T-helper 1 cell treated with Interleukin-12 subunit alpha and Interleukin-12 subunit beta and Interleukin-4 antibody, amounts not matched to agents 30 ng/mL and 1 ng/mL, for 36 hours (primary cell): ENCODE data around the gene DTNA. TPM values are rescaled to one million over a fixed set of nuclear protein-coding genes. Genes with fewer than 3 reads are reported as not detected.

ENCODE experiments used
- intact Hi-C: fragments of 100-400 bp; cut with micrococcal nuclease; formaldehyde crosslinking; loops from one replicate; pipeline ENCODE4 v1.15.1; 2024
- total RNA-seq: library from RNA; stranded (reverse); gene quantifications from 2 replicates; pipeline ENCODE4 v1.2.3, GENCODE V29; 2022

Gene DTNA
- total RNA-seq, 1 donor from 2014 or later = 0.05 TPM

DNA sequence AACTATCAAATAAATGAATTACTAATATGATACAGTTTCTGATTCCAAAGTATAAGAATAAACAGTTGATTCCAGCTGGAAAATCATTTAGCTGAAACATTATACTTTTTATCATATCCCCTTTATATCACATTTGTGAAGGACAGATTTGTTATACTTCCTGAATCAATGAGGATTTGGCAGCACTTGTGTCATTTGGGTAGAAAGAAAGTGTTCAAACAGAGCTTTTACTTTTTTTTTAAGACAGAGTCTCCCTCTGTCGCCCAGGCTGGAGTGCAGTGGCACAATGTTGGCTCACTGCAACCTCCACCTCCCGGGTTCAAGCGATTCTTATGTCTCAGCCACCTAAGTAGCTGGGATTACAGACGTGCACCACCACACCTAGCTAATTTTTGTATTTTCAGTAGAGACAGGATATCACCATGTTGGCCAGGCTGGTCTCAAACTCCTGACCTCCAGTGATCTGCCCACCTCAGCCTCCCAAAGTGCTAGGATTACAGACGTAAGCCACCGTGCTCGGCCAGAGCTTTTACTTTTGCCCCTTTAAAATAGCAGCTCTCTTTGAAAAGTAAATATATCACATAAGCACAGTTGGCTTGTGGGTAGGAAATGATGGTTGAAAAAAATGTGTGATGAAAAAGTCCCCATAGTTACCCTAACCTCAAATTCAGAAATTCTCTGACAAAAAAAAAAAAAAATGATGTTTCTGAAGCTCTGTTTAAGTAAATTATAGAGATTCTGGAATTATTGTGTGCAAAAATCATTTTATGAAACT is 95.2 kb downstream of the DTNA start:
- intact Hi-C loops = no loop called here

DNA sequence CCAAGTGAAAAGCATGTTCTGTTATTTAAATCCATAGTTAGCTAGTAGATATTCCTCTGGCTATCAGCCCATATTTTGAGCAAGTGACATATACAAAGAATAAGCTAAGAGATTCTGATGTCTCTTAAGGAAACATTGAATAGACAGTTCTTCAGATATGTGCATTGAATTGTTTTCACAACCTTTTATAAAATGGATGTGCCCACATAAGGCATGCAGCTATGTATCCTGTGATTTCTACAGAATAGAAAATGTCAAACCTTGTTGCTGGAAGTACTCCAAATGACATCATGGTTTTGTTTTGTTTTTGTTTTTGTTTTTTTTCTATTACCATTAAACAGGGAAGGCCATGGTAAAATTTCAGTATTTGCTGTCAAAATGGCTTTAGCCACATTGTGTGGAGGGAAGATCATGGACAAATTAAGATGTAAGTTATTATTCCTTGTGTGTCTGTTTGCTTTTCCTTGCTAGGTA is 95.8 kb downstream of the DTNA start:
- intact Hi-C loops = no loop called here

DNA sequence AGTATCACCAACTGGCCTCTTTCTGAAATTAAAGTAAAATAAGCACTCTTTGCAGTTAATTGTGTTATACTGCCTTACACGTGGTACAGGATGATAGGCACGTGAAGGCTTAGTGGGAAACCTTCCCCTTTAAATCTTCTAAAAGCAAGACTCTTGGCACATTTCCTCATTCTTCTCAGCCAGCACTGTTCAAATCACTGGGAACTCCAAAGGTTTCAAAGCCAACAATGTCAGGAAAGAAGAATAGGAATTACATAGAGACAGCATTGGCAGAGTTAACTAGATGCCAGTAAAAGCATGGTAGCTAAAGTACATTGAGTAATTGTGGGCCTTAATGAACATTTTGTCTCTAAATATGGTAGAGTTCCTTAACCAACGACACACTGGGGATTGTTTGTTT is 96.4 kb downstream of the DTNA start:
- intact Hi-C loops = no loop called here

DNA sequence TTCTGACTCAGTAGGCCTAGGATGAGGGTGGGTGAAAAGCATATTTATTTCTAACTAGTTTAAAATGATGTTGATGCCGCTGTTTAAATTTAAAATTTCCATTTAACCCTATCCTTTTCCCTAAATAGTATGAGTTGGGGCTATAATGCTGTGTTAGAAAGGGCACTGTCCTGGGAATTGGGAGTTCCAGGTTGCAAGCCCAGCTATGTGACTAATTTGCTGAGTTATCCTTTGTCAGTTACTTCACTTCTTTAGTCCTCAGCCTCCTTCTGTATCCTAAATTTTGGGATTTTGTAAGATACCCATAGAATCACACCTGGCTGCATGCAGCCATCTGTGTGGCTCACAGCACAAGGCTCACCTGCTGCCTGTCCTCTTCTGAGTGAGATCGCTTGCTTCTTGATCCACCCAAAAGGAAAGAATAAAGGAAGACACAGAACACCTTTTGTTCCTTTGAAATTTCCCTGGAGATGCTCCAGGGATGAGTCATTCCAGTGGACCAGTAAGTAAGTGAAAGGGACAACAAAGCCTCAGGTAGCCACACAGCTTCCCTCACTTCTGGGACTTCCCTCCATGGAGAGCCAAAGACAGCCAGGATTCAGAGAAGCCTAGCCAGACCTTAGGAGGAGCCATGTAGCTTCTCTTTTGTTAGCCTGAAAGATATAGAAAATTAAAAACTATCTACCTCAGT is 97.2 kb downstream of the DTNA start:
- intact Hi-C loops = no loop called here

DNA sequence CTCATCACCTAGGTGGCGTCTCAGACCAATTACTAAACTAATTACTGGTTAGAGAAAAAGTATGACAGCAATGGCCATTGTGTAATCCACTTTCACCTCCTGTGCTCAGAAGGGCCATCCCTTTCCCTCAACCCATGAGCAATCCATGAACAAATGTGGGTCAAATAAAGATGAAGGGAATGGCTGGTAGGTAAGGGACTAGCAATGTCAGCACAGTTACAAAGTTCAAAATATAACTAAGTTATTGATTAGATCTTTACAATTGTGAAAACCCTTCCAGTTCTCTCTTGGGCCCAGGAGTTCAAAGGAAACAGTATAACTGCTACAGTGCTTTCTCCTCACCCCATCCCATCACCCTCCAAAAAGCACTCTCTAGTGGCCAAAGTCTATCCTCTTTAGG is 98.3 kb downstream of the DTNA start:
- intact Hi-C loops = no loop called here

DNA sequence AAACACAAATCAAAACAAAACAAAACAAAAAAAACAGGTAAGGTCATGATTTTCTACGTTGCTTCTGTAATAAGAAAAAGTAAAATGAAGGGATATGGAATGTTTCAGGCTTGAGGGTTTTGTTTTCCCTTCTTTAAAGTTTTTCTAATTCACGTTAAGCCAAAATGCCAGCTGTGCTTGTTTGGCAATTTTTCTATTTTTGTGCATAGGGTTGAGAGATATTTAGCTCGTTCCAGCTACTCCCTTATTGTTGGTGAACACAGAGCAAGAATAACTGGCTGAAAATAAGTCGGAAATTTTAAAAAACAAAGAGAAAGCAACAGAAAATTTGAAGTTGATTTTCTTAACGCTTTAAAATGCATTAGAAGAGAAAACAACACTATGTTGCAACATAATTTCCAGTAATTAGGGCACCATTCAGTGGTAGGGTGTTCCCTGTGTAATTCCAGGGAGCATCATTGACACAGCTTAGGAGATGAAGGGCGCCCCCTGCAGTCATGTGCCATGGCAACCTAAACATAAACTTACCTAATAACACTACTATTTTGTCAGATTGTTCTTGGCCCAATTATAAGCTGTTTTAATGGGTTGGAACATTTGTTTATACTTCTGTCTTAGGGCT is 99.5 kb downstream of the DTNA start:
- intact Hi-C loops = no loop called here

DNA sequence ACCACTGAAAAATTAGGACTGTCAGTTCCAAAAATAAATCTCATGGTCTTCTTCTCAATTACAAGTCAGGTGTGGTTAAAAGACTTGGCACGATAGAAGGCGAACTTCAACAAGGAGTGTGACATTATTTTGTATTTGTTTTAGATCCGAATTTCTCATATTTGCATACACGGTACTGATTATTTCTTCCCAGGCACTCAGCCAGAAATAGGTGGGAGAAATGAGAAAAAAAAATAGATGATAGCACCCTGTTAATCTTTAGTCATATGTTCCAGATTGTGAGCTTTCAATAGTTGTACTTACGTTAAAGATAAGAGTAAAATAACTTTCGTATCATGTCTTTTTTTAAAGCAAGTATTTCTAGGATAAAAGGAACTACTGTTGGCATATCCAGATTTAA is 106.1 kb downstream of the DTNA start:
- intact Hi-C loops = no loop called here

DNA sequence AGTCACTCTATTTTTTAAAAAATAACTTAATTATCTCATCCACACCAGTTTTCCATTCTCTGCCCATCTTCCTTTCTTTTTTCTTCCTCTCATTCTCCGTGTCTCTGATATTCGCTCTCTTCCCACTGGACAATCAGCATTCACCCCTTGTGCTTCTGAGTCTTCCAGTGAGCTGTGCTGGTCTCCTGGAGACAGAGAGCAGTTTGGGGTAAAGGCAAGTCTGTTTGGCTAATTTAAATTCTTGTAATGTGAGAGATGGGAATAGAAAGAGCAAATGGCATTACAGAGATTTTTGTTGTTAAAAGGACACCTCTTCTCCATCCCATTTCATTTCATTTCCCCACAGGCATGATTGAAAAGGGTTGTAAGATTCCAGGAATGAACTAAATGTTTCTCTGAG is 107.5 kb downstream of the DTNA start:
- intact Hi-C loops = no loop called here

DNA sequence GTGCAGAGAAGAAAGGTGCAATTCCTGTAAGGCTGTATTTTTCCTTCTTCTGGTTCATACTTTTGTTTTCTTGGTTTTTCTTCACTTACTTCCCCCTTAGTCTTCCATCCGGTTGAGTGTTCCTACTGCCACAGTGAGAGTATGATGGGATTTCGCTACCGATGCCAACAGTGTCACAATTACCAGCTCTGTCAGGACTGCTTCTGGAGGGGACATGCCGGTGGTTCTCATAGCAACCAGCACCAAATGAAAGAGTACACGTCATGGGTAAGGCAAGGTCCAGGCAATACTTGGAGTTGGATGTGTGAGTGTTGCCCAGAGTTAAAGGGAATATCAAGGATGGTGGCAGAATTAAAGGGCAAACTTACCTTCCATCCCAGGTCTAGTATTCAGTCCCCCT is 108.0 kb downstream of the DTNA start:
- intact Hi-C loops = no loop called here

DNA sequence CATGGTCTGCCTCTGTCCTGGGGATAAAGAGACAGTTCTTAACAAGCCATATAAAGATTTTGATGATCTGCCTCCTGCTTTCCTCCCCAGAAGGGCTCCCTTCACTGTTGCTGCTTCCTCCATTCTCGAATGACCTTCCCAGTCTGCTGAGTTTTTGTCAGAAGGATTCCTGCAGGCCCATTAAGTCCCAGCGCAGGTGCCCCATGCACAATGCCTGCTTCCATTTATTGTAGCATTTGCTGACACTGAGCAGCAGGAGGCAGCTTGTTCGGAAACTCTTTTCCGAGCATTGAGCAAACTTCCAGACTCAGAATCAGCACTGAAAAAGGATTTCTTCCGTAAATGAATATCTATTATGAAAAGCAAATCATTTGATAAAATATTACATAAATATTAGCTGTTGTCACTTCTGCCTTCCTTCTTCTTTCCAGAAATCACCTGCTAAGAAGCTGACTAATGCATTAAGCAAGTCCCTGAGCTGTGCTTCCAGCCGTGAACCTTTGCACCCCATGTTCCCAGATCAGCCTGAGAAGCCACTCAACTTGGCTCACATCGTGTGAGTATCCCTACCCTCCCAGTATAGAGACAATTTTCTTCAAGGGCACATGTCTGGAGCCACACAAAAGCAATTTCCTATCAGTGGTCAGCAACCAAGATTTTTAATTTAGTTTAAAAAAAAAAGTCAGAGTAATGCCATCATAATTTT is 110.4 kb downstream of the DTNA start:
- intact Hi-C loops = no loop called here

DNA sequence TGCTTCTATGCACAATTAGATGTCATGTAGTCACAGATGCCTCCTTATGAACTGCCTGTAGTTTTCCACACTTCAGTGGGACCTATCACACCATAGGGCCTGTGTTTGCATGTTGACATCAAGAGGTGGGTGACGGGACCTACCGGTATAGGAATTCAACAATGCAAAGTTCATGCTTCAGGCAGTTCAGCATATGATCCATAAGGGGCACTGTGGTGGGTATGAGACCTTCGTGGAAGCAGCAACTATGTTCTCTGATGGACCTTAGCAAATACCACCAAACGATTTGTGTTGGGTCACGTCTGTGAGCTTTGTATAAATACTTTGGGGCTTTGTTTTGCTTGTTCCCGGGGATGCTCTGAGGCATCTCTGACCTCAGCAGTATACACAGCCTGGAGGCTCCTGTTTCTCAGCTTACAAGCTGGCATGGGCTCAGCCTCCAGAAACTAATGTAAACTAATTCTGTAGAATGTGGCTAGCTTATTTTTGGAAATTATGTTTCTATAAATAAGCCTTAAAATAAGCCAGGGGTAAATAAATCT is 111.6 kb downstream of the DTNA start:
- intact Hi-C loops = no loop called here

DNA sequence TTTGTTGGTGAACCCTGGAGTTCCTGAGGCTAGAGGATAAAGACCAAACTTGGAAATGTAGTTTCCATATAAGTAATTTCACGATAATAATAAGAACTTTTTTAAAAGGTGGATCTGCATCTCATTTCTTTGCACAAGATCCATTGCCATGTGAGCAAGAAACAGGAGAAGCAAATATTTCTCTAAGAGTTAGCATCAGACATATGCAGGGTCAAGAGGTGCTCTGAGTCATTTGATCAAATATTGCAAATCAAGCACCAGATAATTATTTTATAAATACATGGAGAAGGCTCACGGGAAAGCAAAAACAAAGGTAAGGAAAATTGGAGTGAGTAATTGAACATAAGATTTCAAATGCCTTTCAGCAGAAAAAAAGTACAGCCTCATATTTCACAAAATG is 118.0 kb downstream of the DTNA start:
- intact Hi-C loops = no loop called here

DNA sequence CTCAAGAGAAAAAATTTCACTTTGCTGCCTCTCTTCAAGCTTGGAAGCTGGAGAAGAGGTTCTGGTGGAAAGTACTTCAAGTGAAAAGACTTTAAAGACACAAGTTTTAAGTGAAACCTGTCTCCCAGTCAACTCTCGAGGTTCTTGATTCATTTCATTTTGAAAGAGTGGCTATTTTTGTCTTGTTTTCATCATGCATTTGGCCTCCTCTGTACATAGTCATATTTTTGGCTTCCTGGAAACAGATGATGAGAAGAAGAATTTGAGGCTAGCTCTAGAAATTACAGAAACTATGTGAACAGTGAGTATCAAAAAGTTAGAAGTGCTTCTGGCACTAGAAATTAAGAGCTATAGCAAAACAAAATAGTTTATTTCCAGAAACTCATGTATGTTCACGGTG is 124.8 kb downstream of the DTNA start:
- intact Hi-C loops = no loop called here

DNA sequence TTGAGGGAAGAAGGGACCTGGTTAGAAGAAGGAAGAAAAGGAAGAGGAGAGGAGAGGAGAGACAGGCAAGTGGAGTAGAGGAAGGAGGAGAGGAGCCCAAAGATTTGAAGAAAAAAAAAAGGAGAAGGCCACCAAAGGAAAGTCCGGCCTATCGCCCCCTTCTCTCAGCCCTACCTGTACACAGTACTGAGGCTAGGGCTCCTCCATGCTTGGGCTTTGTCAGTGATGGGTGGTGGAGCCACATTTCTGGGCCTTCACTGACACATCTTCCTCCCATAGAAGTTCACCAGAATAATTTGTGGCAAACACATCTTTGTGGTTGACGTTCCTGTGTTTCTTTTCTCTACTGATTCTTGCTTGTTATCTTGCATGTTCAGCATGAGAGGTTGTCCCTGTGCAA is 125.4 kb downstream of the DTNA start:
- intact Hi-C loops = no loop called here

DNA sequence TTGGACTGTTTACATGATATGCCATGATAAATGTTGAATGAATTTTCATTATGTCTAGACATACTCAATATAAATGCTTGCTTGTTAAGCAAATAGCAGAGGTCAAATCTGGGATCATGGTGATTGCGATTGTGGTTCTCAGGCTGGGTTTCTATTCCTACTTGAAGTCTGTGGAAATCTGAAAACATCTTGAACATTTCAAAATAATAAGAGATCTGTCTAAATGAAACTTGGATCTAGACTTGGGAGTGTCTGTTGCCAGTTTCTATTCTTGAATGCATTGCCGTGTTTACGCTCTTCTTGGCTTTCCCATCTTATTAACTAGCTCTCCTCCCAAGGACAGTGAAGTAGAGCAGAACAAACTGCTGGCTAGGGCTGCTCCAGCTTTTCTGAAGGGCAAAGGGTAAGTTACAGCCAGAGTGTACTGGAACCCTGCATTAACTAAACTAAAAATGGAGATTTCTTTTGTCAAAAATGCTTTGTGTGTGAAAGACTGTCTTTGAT is 127.7 kb downstream of the DTNA start:
- intact Hi-C loops = no loop called here

DNA sequence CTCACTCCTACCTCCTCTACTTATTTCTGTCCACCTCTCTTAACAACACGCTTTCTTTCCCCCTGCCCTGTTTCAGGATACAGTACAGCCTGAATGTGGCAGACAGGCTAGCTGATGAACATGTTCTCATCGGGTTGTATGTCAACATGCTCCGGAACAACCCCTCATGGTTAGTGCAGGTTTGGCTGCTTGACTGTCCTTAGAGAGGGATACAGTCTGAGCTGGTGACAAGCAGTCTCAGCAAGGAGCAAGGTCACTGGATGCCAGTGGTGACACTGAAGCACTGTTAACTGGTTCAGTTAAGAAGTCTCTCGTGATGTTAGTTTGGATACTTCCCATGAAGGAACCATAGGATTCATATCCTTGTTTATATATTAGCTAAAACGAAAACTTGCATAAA is 128.6 kb downstream of the DTNA start:
- intact Hi-C loops = no loop called here

DNA sequence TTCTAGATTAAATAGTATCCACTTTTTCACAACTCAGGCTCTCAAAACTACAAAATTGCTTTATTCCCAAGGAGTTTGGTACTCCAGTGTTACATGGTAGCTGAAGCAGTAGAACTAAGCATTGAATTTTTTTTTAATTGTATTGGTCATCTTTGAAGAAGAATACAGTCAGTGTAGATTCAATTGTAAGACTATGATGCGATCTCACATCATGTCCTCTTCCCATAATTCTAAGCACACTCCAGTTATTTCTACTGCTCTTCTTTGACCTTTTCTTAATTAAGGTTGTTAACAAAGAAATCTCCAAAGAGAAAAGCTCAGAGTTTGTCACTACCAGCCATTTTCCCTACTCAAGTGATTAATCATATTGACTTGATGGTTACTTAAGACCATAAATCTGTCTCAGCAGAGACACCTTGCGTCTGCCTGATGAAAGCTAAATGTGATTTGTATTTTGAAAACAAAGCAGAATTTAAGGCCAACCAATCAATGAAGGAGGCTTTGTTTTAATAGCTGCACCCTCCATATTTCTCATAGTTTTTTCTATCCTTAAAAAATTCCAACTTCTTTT is 130.2 kb downstream of the DTNA start:
- intact Hi-C loops = no loop called here

DNA sequence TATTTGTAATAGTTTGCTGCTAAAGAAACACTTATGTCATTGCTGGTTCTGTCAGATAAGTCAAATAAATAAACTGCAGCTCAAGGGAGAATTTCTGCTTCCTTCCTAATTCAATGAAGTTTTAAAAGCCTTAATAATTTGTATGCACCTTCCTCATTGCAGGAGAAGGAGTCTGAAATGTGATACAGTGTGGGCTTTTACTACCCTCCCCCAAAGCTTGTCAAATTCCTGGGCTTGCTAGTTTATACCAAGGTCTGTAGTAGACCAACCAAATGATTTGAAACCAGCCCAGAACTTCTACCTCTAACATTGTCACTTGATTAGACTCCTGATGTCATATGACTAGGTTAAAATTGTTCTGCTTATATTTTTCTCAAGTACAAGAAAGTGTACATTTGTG is 131.8 kb downstream of the DTNA start:
- intact Hi-C loops = no loop called here

DNA sequence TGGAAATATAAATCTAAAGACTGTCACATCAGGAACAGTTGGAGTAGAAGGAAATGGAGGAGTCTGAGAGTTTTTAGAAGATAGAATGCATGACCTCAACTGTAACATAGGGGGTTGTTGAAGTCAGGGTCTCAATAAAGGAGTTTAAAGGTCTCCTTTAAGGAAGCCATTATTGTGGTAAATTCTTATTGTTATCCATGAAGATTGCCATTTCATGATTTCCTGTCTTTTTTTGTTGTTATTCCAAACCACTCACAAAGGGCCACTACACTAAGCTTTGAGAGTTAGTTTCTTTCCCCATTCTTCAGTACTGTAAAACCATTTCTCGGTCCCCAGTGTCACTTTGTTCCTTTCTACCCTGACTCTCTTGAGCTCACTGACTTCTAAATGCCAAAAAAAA is 134.0 kb downstream of the DTNA start:
- intact Hi-C loops = no loop called here

DNA sequence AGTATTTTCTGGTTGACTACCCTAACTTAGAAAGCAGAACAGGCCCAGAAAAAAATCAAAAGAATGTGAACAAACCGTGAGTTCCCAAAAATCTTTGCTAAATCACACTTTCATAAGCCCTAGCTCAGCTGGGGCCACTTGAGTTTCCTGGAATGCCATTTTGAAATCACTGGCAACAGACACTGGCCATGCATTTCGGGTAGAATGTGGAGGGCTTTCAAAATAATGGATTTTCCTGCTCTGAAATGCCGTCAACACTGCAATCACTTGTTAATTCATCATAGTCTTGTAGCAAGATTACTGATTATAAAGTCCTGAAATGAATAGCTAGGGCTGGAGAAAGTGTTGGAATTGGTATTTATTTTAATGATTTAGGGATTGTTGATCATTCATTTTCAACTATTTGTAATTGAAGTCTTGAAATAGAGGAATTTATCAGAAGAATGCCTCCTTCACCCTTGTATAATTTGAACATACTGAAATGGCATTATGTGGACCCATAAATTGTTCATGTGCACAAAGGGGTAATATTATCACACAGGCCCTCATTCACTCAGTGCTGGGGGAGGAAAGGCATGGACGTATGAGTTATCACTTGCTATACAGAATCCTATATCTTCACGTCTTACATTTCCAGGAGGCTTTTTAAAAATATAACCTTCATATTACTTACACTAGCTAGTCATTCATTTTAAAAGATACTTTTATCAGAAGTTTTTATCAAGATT is 134.8 kb downstream of the DTNA start:
- intact Hi-C loops = no loop called here
